Left ventricle myocardium inferior (tissue), 1 donor: ENCODE results near the gene TAPBP. TPM values are rescaled to one million over a fixed set of nuclear protein-coding genes. Genes with fewer than 3 reads are reported as not detected.

Experiments
- DNase-seq: peaks from one replicate; pipeline ENCODE4 v3.0.0-alpha.2; 2020
- H3K27ac ChIP-seq: fragments of 200-600 bp; replicated peaks from 2 replicates; pipeline ENCODE4 v1.8.0; 2021
- H3K27me3 ChIP-seq: fragments of 200-600 bp; 2 replicates; pipeline ENCODE4 v1.8.0; 2021; ENCODE audit warnings: low read depth
- H3K36me3 ChIP-seq: fragments of 200-600 bp; 2 replicates; pipeline ENCODE4 v1.8.0; 2021
- H3K4me1 ChIP-seq: fragments of 200-600 bp; 2 replicates; pipeline ENCODE4 v1.8.0; 2021
- H3K4me3 ChIP-seq: fragments of 200-600 bp; 2 replicates; pipeline ENCODE4 v1.8.0; 2021; ENCODE audit warnings: mild to moderate bottlenecking, moderate library complexity
- H3K9me3 ChIP-seq: fragments of 200-600 bp; replicated peaks from 2 replicates; pipeline ENCODE4 v1.8.0; 2021
- CTCF ChIP-seq: fragments of 200-600 bp; IDR thresholded peaks from 2 replicates; pipeline ENCODE4 v1.8.0; 2021; ENCODE audit warnings: antibody characterized with exemption, mild to moderate bottlenecking, borderline replicate concordance
- intact Hi-C: fragments of 100-400 bp; cut with micrococcal nuclease; formaldehyde crosslinking; loops from one replicate; pipeline ENCODE4 v1.11.0; 2022
- total RNA-seq: library from RNA; stranded (reverse); fragmentation: NEBNext Ultra II Directional; extraction: Animal tissue kit (Norgen Biotek cat#: 25700); gene quantifications from one replicate; pipeline ENCODE4 v1.2.1, GENCODE V29; 2021
- donor health status: DM: no; HTN: yes; CAD: no; lungs with severe emphysema.

TAPBP gene
- total RNA-seq, 1 donor from 2014 or later = 92.3 TPM

GRCh38 chr6:33296797-33297405 is 17.0 kb downstream of the TAPBP start:
- Histone ChIP-seq H3K27me3 (no peaks in the 10 kb centered on the region), H3K4me1 (peaks cover 57% of the 10 kb centered on the region), H3K27ac (peak overlapping the region; percentile 99), H3K4me3 (peak overlapping the region; percentile 79), H3K9me3 (no peaks in the 10 kb centered on the region), H3K36me3 (peaks cover 49% of the 10 kb centered on the region)
- intact Hi-C loops = no loop called here
- TF ChIP-seq CTCF = no peak
- DNase-seq = no peak

GRCh38 chr6:33295621-33296369 is 18.1 kb downstream of the TAPBP start:
- no peaks in the 10 kb centered on the region for H3K27me3 ChIP-seq
- no peak overlapping the region for H3K4me3 ChIP-seq
- H3K4me1 ChIP-seq = peaks cover 49% of the 10 kb centered on the region
- TF ChIP-seq CTCF = no peak
- peaks cover 55% of the 10 kb centered on the region for H3K36me3 ChIP-seq
- DNase-seq = no peak
- no peak overlapping the region for H3K27ac ChIP-seq
- no peaks in the 10 kb centered on the region for H3K9me3 ChIP-seq
- intact Hi-C loops = no loop called here

- TF ChIP-seq CTCF = no peak
- Histone ChIP-seq H3K27ac (no peak overlapping the region), H3K4me3 (no peak overlapping the region), H3K36me3 (peaks cover 55% of the 10 kb centered on the region), H3K27me3 (no peaks in the 10 kb centered on the region), H3K9me3 (no peaks in the 10 kb centered on the region), H3K4me1 (peaks cover 47% of the 10 kb centered on the region)
- intact Hi-C loops = no loop called here
- no peak for DNase-seq
Observed at GRCh38 chr6:33294086-33294823, 19.6 kb downstream of the TAPBP start.

- Histone ChIP-seq H3K4me1 (peaks cover 46% of the 10 kb centered on the region), H3K9me3 (no peaks in the 10 kb centered on the region), H3K27ac (no peak overlapping the region), H3K27me3 (no peaks in the 10 kb centered on the region), H3K36me3 (peaks cover 55% of the 10 kb centered on the region), H3K4me3 (no peak overlapping the region)
- no peak for DNase-seq
- intact Hi-C loops = no loop called here
- no peak for TF ChIP-seq CTCF
Observed at GRCh38 chr6:33292996-33293682, 20.7 kb downstream of the TAPBP start.

- Histone ChIP-seq H3K4me3 (peak overlapping the region; percentile 83), H3K9me3 (no peaks in the 10 kb centered on the region), H3K27me3 (no peaks in the 10 kb centered on the region), H3K4me1 (peaks cover 34% of the 10 kb centered on the region), H3K27ac (no peak overlapping the region), H3K36me3 (peaks cover 65% of the 10 kb centered on the region)
- DNase-seq = no peak
- intact Hi-C loops = no loop called here
- no peak for TF ChIP-seq CTCF
Observed at GRCh38 chr6:33290459-33290858, 23.4 kb downstream of the TAPBP start.
